Thymus (tissue), 11 donors: ENCODE measurements around the gene KCNQ1. TPM values are rescaled to one million over a fixed set of nuclear protein-coding genes. Genes with fewer than 3 reads are reported as not detected.

Source experiments
- DNase-seq, 9 donors: peaks; one replicate each; pipeline ENCODE4 v3.0.0-alpha.2; 2013; ENCODE audit warnings: low spot score in 9 of 9, low read depth in 6 of 9, missing footprints in 1 of 9
- H3K27ac ChIP-seq, 2 donors: one replicate each; pipeline ENCODE4 v1.5.1; 2013; ENCODE audit warnings: control low read depth in 1 of 2, low read depth in 1 of 2, low read length in 1 of 2, mild to moderate bottlenecking in 1 of 2, moderate library complexity in 1 of 2
- H3K27me3 ChIP-seq, 2 donors: one replicate each; pipeline ENCODE4 v1.5.1; 2013; ENCODE audit warnings: low read length in 1 of 2; ENCODE audit not compliant: control insufficient read depth in 2 of 2, insufficient read depth in 1 of 2
- H3K36me3 ChIP-seq, 2 donors: one replicate each; pipeline ENCODE4 v1.5.1; 2013; ENCODE audit warnings: low read length in 1 of 2, mild to moderate bottlenecking in 1 of 2, moderate library complexity in 1 of 2; ENCODE audit not compliant: control insufficient read depth in 2 of 2, insufficient read depth in 2 of 2
- H3K4me1 ChIP-seq, 2 donors: one replicate each; pipeline ENCODE4 v1.5.1; 2013; ENCODE audit warnings: low read length in 2 of 2; ENCODE audit not compliant: control insufficient read depth in 2 of 2, insufficient read depth in 2 of 2
- H3K4me3 ChIP-seq, 2 donors: one replicate each; pipeline ENCODE4 v1.5.1; 2013; ENCODE audit warnings: low read length in 2 of 2, control low read depth in 1 of 2, mild to moderate bottlenecking in 1 of 2
- H3K9me3 ChIP-seq, 2 donors: one replicate each; pipeline ENCODE4 v1.5.1; 2013; ENCODE audit warnings: low read length in 1 of 2, mild to moderate bottlenecking in 1 of 2; ENCODE audit not compliant: control insufficient read depth in 2 of 2, insufficient read depth in 1 of 2
- WGBS: extraction: QIAGEN DNeasy Blood & Tissue Kit; methylation state at CpG from one replicate; pipeline ENCODE4 v1.1.7; 2013; 5-methylcytosine and 5-hydroxymethylcytosine counted together
- polyA plus RNA-seq: library from polyadenylated mRNA; stranded (reverse); fragments of 200-250 nt; gene quantifications from one replicate; pipeline ENCODE4 v1.2.3, GENCODE V29; 2013
- total RNA-seq: library from RNA; stranded (reverse); fragments of 120-200 nt; gene quantifications from one replicate; pipeline ENCODE4 v1.2.4, GENCODE V29; 2013
- donor health status: healthy.

KCNQ1 gene
- total and polyA plus RNA-seq, 2 donors: 0.94 to 3.7 TPM

DNA sequence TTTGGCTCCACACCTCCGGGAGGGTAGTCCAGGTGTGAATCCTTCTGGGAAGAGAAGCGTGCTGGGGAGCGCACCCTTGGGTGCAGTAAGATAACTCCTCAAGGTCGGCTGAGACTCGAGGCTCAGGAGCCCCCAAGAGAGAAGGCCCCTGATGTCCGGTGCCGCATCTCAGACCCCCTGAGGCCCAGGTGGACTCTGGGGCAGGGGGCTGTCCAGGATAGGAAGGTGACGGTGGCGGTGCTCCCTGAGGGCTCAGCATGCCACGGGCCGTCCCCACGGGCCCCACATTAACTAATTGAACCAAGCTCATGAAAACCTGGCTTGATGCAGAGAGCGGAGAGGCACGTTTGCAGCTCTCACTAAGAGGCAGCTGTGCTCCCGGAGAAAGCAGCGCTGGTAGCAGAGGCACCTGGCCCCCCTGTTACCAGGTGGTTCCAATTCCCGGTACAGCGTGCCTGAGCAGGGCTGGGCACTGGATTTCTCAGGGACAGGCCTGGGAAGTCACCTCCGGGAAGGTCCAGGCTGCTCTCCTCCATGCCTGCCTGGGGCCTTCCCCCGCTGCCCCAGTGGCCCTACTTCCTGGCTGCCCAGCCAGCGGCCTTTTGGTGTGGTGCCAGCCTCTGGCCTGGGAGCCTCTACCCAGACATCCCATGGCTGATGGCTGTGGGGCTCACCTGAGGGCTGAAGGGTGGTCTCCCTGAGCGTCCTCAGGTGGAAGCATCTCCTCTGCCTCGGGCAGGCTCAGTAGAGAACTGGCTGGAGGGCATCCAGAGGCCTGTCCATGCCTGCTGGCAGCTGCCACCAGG, 1.1 kb downstream of the KCNQ1 start:
- no peaks in the 10 kb centered on the region for H3K36me3 ChIP-seq
- no peak overlapping the region for H3K27ac ChIP-seq
- peaks cover 0 to 4% of the 10 kb centered on the region in 2 donors for H3K9me3 ChIP-seq
- no peak for DNase-seq
- peaks cover 15 to 66% of the 10 kb centered on the region in 2 donors for H3K27me3 ChIP-seq
- peaks cover 18 to 22% of the 10 kb centered on the region in 2 donors for H3K4me1 ChIP-seq
- peak overlapping the region; percentile 24 to 53 for H3K4me3 ChIP-seq
- 73% methylated on average over 23 of the region's 23 CpGs for WGBS

DNA sequence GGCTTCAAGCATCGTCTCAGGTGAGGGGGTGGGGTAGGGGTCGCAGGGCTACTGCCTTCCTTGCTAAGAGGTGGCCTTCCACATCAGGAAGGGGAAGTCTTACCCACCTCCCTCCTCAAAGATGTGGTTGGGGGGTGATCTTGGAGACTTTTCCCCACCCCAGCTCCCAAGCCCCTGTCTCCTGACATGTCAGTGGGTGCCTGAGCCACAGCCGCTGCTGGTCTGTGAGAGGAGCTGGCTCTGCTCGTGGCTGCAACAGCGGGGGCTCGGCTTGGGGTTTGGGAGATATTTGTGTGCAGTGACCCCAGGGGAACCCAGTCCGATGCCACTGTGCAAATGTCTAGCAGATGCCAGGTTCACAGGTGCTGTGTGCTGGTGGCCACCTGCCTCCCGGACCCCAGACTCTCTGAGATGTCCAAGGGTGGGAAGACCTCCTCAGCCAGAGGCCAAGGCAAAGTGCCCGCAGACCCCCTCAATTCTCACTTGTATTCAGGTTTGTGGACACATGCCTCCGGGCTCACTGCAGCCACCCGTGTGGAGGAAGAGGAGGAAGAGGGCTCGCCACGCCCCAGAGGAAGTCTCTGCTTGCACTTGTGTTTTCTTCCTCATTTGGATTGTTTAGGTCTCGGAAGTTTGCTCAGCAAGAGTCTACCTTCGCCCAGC, 1.9 kb downstream of the KCNQ1 start:
- H3K4me3 ChIP-seq: peak overlapping the region in 1 of 2 donors; percentile 10
- WGBS: 56% methylated on average over 15 of the region's 15 CpGs
- H3K27ac ChIP-seq: peak overlapping the region in 1 of 2 donors; percentile 42
- H3K9me3 ChIP-seq: peaks cover 0 to 4% of the 10 kb centered on the region in 2 donors
- H3K4me1 ChIP-seq: peaks cover 18 to 22% of the 10 kb centered on the region in 2 donors
- DNase-seq: peak in 1 of 9 donors; percentile 35
- H3K27me3 ChIP-seq: peaks cover 15 to 60% of the 10 kb centered on the region in 2 donors
- no peaks in the 10 kb centered on the region for H3K36me3 ChIP-seq

DNA sequence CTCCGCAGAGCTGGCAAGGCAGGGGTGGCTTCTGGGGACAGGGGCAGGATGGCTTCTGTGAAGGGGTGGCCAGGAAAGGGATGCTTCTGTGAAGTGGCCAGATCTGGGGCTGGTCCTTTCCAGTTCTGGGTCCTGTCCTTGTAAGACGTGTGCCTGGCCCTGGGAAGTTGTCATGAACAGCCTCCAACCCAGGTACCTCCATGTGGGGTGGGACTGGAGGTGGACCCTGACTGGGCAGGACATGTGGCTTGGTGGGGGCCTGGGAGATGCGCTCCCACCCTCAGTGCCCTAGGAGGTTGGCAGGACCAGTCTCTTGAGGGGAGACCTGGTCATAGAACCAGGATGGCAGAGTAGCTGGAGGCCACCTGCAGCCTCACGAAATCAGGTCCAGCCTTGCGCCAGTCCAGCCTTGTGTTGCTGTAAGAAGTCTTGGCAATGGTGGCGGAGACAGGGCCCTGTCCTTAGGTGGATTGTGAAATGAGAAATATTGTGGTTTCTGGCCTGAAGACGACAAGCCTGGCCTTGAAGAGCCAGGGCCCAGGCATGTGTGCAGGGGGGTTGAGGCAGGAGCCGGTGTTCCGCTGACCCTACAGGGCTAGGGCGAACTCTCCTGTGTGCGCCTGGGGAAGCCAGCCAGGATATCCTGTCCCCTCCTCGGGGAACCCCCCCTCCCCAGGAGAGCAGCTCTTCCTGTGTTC, 2.6 kb downstream of the KCNQ1 start:
- peaks cover 15 to 57% of the 10 kb centered on the region in 2 donors for H3K27me3 ChIP-seq
- H3K36me3 ChIP-seq: no peaks in the 10 kb centered on the region
- H3K4me3 ChIP-seq: peak overlapping the region in 1 of 2 donors; percentile 10
- WGBS: 62% methylated on average over 12 of the region's 12 CpGs
- peaks cover 18 to 22% of the 10 kb centered on the region in 2 donors for H3K4me1 ChIP-seq
- H3K27ac ChIP-seq: peak overlapping the region in 1 of 2 donors; percentile 42
- no peak for DNase-seq
- peaks cover 0 to 4% of the 10 kb centered on the region in 2 donors for H3K9me3 ChIP-seq

DNA sequence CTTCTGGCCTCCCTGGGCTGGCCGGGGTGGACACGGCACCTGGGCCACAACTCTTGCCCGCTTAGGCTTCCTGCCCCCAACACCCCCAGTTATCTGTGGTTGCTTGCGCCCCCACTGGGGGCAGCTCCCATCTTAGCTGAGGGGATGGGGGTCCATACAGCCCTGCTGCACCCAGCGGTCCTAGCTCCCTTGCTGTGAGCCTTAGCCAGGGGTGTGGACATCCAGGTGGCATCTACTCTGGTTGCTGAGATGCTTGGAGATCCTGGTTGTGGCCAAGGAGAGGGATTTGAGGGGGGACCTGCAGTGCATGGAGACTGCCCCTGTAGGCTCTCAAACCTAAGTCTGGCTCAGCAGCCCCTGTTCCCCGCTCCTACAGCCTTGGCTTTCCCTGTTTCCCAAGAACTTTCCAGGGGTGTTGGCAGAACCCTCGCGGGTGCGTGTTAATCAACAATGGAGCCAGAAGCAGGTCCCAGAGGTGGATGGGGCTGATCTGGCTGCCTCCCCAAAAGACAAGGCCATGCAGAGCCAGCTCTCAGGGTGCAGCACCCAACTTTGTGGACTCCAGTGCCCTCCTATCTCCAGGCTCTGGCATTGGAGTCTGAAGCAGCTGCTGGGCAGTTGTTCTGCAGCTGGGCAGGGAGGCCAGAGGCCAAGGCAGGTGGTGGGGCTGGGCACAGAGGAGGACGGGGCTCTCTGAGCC, 3.3 kb downstream of the KCNQ1 start:
- WGBS: 76% methylated on average over 10 of the region's 10 CpGs
- no peak for DNase-seq
- Histone ChIP-seq H3K27me3 (peaks cover 15 to 51% of the 10 kb centered on the region in 2 donors), H3K4me3 (no peak overlapping the region), H3K9me3 (peaks cover 0 to 4% of the 10 kb centered on the region in 2 donors), H3K36me3 (no peaks in the 10 kb centered on the region), H3K27ac (no peak overlapping the region), H3K4me1 (peaks cover 18 to 22% of the 10 kb centered on the region in 2 donors)

DNA sequence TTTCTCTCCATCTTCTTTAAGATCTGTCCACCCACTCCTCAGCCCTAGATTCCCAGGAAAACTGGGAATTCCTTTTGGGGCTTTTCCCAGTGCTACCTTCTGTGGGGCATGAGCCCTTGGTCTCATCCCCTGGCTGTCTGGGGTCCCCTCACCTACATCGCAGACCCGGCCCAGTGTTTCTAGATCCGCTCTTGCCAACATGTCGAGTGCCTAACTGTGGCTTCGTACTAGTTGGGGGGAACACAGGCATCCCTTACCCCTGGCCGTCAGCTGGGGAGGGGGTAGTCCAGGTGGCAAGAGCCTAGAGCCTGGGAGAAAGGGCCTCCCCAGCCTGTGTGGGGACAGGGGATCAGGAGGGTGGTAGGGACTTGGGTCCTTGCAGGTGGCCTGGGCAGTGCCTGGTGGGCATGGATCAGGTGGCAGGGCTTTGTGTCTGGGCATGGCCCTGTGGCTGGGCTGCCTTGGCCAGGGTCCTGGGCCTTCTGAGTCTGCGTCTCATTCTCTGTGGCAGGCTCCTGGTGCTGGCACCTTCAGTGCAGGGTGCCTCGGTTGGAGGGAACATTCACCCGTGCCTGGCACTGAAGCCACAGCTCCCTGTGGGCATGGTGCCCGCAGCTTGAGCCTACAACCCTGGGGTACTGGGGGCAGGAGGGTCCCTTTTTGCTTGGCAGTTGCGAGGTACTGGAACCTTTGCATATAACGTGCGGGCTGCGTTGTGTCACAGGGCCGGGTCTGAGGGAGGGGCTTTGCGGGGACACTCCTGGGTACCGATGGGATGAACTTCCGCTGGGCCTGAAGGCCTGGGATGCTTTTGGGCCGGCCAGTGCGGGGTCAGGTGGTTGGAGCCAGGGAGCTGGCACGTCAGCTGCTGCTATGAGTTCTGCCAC, 4.1 kb downstream of the KCNQ1 start:
- peaks cover 0 to 2% of the 10 kb centered on the region in 2 donors for H3K9me3 ChIP-seq
- 97% methylated on average over 21 of the region's 21 CpGs for WGBS
- DNase-seq: no peak
- H3K27me3 ChIP-seq: peaks cover 15 to 43% of the 10 kb centered on the region in 2 donors
- H3K4me1 ChIP-seq: peaks cover 14 to 22% of the 10 kb centered on the region in 2 donors
- H3K4me3 ChIP-seq: no peak overlapping the region
- H3K27ac ChIP-seq: no peak overlapping the region
- no peaks in the 10 kb centered on the region for H3K36me3 ChIP-seq

DNA sequence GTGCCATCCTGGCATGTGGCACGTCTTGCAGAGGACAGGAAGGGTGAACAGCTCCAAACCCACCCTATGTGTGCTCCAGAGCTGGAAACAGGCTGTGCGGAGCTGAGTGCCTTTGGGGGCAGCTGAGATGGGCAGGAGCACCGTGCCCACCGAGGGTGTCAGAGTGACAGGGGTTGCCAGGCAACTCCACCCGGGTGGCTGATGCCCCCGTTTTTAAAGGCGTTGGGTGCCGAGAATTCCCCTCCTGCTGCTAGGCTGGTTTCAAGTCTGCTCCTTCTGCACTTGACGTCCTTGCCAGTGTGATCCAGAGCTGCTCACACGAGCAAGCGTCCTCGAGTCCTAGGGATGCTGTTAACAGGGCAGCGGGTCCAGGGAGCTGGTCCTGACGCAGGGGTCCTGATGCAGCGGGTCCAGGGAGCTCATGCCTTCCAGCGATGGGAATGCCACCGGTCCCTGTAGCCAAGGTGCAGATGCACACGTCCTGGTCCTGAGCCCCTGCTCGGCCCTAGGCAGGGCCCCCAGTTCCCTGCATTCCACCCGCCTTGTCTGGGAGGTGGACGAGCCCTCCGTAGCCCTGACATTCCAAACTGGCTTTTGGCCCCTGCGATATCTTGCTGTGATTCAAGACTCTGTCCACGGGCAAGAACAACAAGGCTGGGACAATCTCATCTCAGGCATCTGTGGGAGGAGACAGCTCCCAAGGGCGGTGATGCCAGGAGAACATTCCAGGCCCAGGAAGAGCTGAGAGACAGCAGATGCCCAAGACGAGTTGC, 4.9 kb downstream of the KCNQ1 start:
- 96% methylated on average over 26 of the region's 26 CpGs for WGBS
- DNase-seq: no peak
- Histone ChIP-seq H3K9me3 (no peaks in the 10 kb centered on the region), H3K27ac (no peak overlapping the region), H3K4me1 (peaks cover 10 to 20% of the 10 kb centered on the region in 2 donors), H3K36me3 (no peaks in the 10 kb centered on the region), H3K27me3 (peaks cover 15 to 38% of the 10 kb centered on the region in 2 donors), H3K4me3 (no peak overlapping the region)

DNA sequence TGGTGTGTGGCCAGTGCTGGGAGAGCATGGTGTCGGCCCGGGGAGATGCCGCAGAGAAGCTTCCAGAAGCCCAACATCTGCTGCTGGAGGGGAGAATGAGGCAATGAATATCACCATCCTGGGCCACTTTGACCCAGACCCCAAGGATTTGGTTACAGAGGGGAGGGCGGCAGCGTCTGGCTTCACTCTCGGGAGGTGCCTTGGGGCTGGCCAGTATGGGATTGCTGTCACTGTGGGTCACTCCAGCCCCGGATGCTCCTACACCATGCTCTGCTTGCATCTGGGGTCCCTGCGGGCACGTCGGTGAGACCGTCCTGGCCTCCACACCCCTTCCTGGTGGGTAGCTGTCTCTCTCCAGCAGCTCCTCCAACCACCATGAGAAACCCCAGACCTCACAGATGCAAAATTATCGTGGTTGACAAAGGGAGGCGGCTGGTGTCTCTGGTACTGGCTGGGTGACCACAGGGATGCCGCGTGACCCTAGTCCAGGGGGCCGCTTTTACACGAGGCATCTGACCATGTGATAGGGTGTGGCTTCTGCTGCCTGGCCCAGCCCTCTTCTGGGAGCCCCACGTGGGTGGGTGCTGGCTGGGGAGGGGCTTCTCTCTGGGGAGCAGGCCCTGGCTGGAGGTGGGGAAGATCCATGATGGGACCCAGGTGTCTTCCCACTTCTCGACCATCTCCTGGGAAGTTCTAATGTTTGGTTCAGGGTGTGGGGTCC, 5.7 kb downstream of the KCNQ1 start:
- no peak for DNase-seq
- Histone ChIP-seq H3K36me3 (no peaks in the 10 kb centered on the region), H3K27me3 (peaks cover 8 to 34% of the 10 kb centered on the region in 2 donors), H3K9me3 (no peaks in the 10 kb centered on the region), H3K4me1 (peaks cover 10 to 18% of the 10 kb centered on the region in 2 donors), H3K27ac (no peak overlapping the region), H3K4me3 (no peak overlapping the region)
- WGBS: 76% methylated on average over 19 of the region's 19 CpGs
